Measurements from ENCODE around the gene CYTH2. TPM values are rescaled to one million over a fixed set of nuclear protein-coding genes. Genes with fewer than 3 reads are reported as not detected.

CYTH2 gene
- total and polyA plus RNA-seq, 2 experiments from 2014 or later = 41.1 to 60.4 TPM

- peaks cover 30% of the 10 kb centered on the region for H3F3A ChIP-seq (replicated peaks; ENCODE audit: low read depth)
- H3K4me1 ChIP-seq (ENCODE audit: insufficient read depth) = peaks cover 17% of the 10 kb centered on the region
- H3K4me3 Mint-ChIP-seq = no peak overlapping the region
- no peak for ATAC-seq
- H3K36me3 ChIP-seq (ENCODE audit: insufficient read depth) = no peaks in the 10 kb centered on the region
- no peaks in the 10 kb centered on the region for H3K27me3 ChIP-seq (ENCODE audit: insufficient read depth)
- H3K27ac Mint-ChIP-seq = no peak overlapping the region
- H3K36me3 Mint-ChIP-seq (ENCODE audit: low read depth) = peaks cover 8% of the 10 kb centered on the region
- H3K4me1 Mint-ChIP-seq = peaks cover 17% of the 10 kb centered on the region
- no peak overlapping the region for H2AFZ ChIP-seq
- no peaks in the 10 kb centered on the region for H3K9me2 ChIP-seq (ENCODE audit: insufficient read depth)
- peaks cover 6% of the 10 kb centered on the region; the same call in 1 of the 2 replicates for H4K20me1 ChIP-seq (replicated peaks; ENCODE audit: insufficient read depth)
- H3K27me3 Mint-ChIP-seq (ENCODE audit: insufficient read depth, low read depth, poor library complexity) = peaks cover 40% of the 10 kb centered on the region
- no peak overlapping the region for H3K27ac ChIP-seq (ENCODE audit: low read depth)
- H3K9me3 Mint-ChIP-seq = peaks cover 2% of the 10 kb centered on the region
- DNase-seq (ENCODE audit: low spot score) = no peak
- H3K4me3 ChIP-seq = no peak overlapping the region
- no peak for TF ChIP-seq EZH2phosphoT487 (IDR thresholded peaks at IDR 0.05; ENCODE audit: unreplicated experiment)
- no peak for TF ChIP-seq EZH2 (IDR thresholded peaks at IDR 0.05; ENCODE audit: low read depth, unreplicated experiment)
- no peak for TF ChIP-seq NANOG (IDR thresholded peaks at IDR 0.05; ENCODE audit: borderline replicate concordance)
- no peak for TF ChIP-seq POLR2AphosphoS5 (IDR thresholded peaks at IDR 0.05; ENCODE audit: low read depth)
- TF ChIP-seq STAT1 (IDR thresholded peaks at IDR 0.05; ENCODE audit: unreplicated experiment) = no peak
- TF ChIP-seq CTCF (conservative IDR thresholded peaks at IDR 0.05; ENCODE audit: low read depth in 2 of 2) = no peak
- TF ChIP-seq CREB1 (CRISPR knock-in tag; IDR thresholded peaks at IDR 0.05; ENCODE audit: low read depth) = no peak
- TF ChIP-seq JUNB (IDR thresholded peaks at IDR 0.05; ENCODE audit: unreplicated experiment) = no peak
- no peak for TF ChIP-seq ZNF462 (CRISPR knock-in tag; IDR thresholded peaks at IDR 0.05)
- TF ChIP-seq ETS1 (IDR thresholded peaks at IDR 0.05) = no peak
- no peak for TF ChIP-seq REST (IDR thresholded peaks at IDR 0.05; ENCODE audit: unreplicated experiment)
- no peak for TF ChIP-seq ZNF114 (CRISPR knock-in tag; IDR thresholded peaks at IDR 0.05)
- no peaks in the 10 kb centered on the region for H3K79me2 ChIP-seq (replicated peaks; ENCODE audit: insufficient read depth)
- no peak overlapping the region for H3K4me2 ChIP-seq
Measured at GRCh38 chr19:48487544-48487943, 18.4 kb downstream of the CYTH2 start.

All from GM23338 (cell line).